HG03095 (cell line): ENCODE measurements around the gene PRDM11.

ENCODE experiments used
- ATAC-seq: cut with Tn5 transposase; IDR thresholded peaks from one replicate; pipeline ENCODE4 v1.9.1; 2021; ENCODE audit warnings: moderate library complexity; ENCODE audit not compliant: unreplicated experiment

PRDM11 gene

DNA sequence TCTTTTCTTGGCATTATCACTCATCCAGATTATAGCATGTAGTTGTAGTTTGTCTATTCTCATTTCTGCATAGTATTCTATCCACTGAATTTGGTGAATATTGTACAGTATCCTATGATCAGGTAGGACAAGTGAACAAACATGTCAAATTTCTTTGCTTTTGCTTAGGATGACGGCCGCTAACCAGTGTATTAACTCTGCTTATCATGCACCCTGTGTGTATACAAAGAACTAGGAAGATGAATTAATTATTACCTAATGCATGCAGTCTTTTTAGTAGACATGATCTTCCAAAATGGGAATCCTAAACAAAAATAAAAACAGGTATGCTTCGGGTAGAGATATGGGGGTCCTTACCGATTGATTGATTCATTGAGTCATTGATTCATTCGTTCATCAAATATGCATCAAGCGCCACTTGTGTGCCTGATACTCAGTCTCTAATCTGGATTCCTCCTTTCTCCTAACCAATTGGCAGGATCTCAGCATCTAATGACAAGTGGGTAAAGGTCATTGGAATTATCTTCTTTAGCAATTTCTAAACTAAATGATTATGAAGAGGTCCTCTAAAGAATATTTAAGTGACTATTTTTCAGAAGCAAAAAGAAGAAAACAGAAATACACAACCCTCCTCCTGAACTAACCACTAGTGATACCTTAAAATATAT is 27.9 kb downstream of the PRDM11 start:
- ATAC-seq = no peak

DNA sequence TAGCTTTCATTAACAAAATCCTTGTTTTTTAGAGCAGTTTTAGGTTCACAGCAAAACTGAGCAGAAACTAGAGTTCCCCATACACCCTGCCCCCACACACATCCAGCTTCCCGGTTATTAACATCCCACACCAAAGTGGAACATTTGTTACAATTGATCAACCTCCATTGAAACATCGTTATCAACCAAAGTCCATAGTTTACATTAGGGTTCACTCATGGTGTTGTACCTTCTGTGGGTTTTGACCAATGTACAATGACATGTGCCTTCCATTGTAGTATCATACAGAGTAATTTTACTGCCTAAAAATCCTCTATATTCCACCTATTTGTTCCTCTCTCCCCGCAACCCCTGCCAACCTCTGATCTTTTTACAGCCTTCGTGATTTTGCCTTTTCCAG is 28.5 kb downstream of the PRDM11 start:
- ATAC-seq = no peak

DNA sequence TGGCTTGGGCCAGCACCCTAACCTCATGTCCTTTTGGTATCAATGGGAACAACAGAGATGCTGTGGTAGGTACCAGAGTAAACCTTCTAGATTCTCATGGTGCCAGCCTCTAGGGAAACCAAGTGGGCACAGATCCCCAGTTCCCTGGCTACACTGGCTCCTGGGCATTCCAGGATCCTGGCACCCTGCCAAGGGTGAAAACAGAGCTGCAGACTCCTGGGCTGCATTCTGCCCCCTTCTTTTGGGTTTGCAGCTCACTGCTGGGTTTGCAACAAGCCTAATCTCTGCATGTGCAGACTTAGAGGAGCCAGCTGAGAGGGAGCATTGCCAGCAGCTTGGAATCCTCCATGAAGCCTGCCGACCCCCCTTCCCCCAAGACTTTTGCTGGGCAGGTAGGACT is 30.6 kb downstream of the PRDM11 start:
- ATAC-seq = no peak

- no peak for ATAC-seq
Measured at GRCh38 chr11:45178223-45178622, 31.8 kb downstream of the PRDM11 start.

DNA sequence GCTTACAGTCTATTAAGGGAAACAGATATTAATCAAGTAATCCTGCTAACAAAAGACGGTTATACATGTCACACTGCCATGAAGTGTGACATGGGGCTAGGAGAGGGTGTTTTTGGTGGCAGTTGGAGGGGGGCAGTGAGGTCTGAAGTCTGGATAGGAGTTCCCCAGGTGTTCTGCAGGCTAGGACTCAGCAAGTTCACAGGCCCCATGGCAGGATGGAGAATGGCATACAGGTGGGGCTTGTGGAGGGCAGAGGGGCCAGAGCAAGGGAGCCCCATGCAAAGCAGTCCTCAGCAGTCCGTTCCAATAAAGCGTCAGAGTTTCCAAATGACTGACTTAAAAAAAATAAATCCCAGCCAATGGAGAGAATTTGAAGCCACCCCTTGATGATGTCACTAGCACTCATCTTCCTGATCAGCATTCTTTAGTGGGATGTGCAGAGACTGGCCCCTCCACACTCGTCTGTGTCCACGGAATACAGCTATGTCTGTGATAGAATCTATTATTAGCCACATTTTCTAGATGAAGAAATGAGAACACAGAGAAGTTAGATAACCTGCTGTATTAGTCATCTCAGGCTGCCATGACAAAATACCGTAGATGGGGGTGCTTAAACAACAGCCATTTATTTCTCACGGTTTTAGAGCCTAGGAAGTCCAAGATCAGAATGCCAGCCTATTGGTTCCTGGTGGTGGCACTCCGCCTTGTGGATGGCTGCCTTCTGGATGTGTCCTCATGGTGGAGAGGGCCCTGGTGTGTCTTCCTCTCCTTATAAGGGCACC is 32.6 kb downstream of the PRDM11 start:
- ATAC-seq = no peak

DNA sequence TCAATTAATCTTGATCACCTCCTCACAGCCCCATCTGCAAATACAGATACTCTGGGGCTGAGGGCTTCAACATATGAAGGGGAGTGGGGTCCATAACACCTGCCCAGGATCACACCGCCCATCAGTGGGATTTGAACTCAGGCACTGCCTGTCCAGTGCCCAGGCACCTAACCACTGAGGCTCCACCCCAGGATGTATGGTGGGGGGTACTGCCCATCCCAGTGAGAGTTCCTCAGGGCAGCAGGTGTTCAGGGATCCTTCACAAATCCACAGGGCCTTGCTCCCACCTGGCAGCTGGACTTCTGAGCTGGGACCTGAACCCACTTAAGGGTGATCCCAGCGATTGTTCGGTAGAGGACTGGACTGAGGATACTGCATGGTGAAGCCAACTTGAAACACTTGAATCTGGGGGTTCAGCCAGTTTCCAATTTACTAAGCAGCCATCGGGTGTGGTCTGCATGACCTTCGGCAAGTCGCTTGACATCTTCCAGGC is 33.3 kb downstream of the PRDM11 start:
- no peak for ATAC-seq

DNA sequence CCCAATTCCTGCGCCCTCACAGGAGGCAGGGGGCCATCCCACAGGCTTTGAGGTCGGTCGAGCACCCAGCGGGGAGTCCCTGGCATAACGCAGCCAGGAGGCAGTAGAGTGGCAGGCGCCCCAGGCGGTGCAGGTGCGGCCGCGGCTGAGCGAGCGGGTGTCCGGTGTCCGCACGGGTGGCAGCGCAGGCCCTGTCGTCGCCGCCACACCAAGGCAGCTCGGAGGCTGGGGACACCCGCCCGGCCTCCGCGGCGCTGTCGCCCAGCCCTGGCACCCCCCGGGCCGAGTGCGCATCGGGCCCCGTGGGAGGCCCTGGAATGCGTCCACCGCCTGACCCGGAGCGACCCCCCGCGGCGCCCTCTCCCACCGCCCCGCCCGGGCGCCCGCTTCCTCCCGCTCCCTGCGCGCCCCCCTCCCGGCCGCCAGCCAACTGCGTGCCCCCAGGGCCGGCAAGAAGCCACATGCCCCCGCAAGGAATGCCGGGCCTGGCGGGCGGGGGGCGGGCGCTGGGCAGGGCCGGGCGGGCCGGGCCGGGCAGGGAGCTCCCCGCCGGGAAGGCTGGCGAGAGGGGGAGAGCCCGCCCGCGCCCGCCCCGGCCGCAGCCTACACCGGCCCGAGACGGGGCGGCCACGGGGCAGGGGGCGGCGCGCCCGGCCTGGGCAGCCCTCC is 33.9 kb downstream of the PRDM11 start:
- ATAC-seq = no peak

GRCh38 chr11:45180848-45181192 is 34.4 kb downstream of the PRDM11 start:
- no peak for ATAC-seq

GRCh38 chr11:45181193-45181888 is 34.9 kb downstream of the PRDM11 start:
- no peak for ATAC-seq

DNA sequence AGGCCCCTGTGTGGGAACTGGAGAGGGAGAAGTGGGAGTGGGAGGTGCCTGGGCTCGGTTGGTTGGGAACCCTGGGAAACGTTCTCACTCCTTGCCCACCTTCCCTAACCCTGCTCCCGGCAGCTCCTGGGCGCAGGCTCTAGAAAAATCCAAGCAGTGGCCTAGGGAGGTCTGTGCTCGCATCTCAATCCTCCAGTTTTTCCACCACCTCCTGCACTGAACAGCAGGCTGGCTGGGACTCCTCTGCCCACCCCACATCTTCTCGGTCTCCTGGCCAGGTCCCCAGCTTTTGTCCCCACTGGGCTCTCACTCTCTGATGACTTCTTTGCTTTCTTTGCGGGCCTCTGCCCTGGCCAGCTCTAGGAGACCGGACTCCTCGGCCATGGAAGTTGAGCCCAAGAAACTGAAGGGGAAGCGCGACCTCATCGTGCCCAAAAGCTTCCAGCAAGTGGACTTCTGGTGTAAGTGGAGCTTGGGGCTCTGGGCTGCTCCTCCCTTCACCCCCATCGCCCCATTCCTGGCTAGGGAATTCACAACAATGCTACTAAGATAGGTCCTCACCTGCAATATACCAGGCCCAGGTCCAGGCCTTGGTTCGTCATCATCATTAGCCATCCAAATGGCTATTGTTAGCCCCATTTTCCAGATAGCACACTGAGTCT is 35.6 kb downstream of the PRDM11 start:
- no peak for ATAC-seq

DNA sequence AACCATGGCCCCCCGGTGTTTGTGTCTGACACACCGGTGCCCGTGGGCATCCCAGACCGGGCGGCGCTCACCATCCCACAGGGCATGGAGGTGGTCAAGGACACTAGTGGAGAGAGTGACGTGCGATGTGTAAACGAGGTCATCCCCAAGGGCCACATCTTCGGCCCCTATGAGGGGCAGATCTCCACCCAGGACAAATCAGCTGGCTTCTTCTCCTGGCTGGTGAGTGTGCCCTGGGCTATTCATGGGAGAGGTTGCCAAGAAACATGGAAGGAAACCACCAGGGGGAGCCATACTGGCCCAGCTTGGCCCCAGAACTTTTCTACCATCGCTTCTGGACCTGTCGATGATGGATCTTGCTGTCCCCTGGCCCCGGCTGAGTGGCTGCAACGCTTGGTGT is 36.5 kb downstream of the PRDM11 start:
- ATAC-seq = no peak

DNA sequence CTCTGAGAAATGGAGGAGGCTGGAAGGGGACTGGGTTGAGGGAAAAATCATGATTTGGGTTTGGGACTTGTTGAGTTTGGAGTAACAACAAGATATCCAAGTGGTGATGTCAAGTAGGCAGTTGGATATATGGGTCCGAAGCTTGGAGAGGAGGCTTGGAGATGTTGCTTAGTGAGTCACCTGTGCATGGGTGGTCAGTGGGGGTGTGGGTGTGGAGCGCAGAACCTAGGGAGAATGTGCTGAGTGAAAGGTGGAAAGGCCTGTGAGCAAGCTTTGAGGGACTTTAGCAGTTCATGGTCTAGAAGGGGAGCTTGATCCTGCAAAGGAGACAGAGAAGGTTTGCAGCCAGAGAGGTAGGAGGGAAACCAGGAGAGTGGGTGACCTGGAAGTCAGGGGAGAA is 38.2 kb downstream of the PRDM11 start:
- ATAC-seq = no peak

DNA sequence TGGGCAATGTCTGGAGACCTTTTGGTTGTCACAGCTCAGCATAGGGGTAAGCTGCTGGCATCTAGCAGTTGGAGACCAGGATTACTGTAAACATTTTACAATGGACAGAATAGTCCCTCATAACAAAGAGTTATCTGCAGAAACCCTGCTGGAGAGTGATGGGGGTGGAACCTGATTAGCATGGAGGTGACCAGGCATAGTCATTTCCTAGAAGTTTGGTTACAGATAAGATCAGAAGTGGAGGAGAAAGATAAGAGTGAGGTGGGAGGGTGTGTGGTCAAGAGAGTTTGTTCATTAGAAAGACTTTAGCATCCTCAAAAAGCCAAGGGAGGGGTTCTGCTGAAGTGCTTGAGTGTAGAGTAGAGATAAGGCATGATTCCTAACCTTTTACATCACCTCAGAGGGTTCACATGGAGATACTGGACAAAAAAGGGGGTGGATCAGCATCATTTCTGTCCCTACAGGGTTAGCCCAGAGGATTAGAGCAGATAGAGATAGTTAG is 38.8 kb downstream of the PRDM11 start:
- ATAC-seq = no peak

- ATAC-seq = no peak
Measured at GRCh38 chr11:45187375-45187774, 40.9 kb downstream of the PRDM11 start.

DNA sequence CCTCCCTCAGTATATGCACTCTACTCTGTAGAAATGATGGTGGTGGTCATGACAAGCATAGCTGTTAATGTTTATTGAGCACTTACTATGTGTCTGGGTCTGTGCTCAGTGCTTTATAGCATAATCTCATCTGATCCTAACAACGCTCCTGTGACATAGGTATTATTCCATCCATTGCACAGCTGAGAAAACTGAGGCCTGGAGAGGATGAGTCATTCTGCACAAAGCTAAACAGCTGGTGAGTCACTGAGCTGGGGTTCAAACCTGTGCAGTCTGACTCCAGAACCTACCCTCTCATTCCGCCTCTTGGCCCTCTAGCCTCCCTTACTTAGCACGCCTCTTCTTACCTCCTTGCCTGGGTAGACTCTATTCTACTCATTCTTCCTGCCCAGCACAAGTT is 41.7 kb downstream of the PRDM11 start:
- ATAC-seq = no peak

DNA sequence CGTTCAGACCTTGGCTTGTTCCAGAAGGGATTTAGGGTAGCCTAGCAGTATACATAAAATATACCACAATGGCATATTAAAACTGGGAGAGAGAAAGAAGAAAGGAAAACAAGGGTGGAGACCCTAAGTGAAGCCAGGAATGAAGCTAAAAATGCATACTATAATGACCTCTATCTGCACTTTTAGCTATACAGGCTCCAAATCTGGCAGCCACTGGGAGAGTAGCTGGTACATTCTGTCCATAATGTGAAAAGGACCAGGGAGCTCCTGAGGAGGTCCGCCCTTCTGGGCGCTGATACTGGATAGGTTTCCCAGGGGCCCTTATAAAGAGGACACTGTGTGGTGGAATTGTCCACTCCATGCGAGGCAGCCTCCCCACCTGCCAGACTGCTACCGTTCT is 42.8 kb downstream of the PRDM11 start:
- ATAC-seq = no peak

GRCh38 chr11:45193695-45194094 is 47.3 kb downstream of the PRDM11 start:
- no peak for ATAC-seq

GRCh38 chr11:45204761-45205160 is 58.3 kb downstream of the PRDM11 start:
- no peak for ATAC-seq

DNA sequence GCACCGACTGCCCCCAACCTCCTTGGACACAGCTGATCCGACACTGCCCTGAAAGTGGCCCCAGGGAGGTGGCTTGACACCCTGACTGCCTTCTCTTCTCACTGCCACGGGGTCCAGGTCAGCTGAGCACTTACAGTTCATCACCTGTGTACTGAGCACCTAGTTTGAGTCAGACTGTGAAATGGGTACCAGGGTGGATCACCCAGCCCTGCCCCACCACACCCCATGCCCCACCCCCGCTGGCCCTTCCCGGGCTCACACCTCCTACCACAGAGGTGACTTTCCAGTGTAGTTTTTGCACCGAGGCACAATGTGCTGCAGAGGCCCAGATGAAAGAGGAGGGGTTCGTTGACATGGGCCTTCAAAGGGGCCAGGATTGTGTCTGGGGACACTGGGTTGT is 59.5 kb downstream of the PRDM11 start:
- ATAC-seq = no peak

DNA sequence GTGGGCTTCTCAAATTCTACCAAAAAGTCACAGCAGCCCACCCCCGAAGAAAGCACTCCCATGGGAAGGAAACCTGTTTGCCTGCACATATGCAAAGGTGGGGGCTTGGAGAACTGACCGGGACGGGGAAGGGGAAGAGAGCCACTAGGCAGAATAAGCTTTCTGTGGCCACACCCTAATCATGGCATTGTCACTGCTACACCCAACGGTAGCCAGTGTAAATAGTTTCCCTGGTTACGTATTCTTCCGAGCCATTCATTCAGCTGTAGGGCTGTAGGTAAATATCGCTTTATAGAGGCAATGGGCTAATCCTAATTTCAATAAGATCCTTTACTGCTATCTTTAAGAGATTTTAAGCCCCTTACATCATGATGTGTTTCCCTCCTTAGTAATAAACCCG is 61.7 kb downstream of the PRDM11 start:
- ATAC-seq = no peak
